ENCODE data around the gene DDHD1.

GRCh38 chr14:53149668-53150316 is 3.3 kb downstream of the DDHD1 start:
- no peak for TF ChIP-seq CTCF (conservative IDR thresholded peaks at IDR 0.05)
- no peak for TF ChIP-seq ZFX (IDR thresholded peaks at IDR 0.05)
